HT-29 (cell line): ENCODE data around the gene RHBDD3. TPM values are rescaled to one million over a fixed set of nuclear protein-coding genes. Genes with fewer than 3 reads are reported as not detected.

Experiments
- DNase-seq: peaks from one replicate; pipeline ENCODE4 v3.0.0-alpha.2; 2015; ENCODE audit warnings: low spot score
- total RNA-seq: library from RNA; depleted of rRNA; stranded (reverse); fragments of >200 nt; shearing (Covaris generic); gene quantifications from 2 replicates; pipeline ENCODE4 v1.2.3, GENCODE V29; 2014; rRNA removed

The RHBDD3 gene
- 60.8 and 72.4 TPM in 2 replicates for total RNA-seq

DNA sequence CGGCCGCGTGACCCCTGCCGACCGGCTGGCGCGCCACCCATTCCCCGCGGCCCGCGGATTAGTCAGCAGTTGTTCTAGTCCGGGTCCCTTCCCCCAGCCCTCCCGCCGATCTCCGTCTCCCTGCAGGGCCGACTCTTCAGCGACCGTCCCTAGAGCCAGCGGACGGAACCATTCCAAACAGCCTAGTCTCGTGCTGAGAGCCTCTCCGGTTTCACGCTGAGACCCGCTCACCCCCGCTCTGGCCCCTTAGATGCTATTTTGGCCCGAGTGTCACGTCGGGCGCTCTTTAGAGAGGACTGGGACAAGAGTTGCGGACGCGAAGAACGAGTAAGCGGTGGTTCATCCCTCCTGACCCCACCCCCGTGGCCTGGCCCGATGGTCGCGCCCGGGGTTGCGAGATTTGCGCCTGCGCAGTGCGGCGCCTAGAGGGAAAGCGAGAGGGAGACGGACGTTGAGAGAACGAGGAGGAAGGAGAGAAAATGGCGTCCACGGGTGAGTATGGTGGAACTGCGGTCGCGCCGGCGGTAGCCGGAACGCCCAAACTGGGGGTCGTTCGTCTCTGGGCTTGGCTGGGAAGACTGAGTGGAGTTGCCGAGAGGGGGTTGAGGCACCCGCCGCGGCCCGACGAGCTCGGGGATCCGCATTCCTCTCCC, at the start of gene RHBDD3, which contains the start of gene EWSR1:
RHBDD3 (minus strand) TSS at position 124 of the 653 bp plus-strand sequence. CDS start 2,355 bp downstream, outside the sequence.
EWSR1 (plus strand) TSS at position 411 of the 653 bp plus-strand sequence; CDS start at position 480, 69 bp downstream.
- peak; percentile 99 for DNase-seq

DNA sequence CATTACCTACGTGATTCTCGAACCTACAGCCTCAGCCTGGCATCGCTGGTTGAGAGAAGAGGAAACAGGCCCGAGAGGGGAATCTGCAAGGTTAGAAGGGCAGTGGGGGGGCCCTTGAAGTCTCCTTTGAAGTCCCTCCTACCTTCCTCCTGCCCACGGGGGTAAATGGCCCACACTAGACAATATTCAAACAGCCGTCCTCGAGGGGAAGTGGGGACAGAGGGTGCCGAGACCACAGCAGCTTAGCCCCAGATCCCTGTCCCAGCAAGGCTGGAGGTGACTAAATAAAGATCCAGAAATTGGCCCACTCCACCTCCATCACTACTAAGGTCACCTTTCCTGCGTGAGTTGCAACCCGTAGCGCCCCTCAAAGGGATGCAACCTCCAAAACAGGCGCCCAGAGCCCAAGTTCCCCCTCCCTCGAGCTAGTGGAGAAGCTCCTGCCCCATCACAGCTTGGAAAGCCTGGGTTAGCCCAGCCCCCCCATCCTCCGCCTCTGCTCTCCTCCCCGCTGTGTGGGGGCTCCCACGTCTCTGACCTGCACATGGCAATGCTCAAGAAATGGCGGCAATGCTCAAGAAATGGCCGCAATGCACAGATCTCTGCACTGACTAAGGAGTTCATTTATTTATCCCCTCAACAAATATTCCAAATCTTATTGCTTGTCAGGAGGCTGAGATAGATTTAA, 48.5 kb upstream of the RHBDD3 start:
- DNase-seq = no peak

DNA sequence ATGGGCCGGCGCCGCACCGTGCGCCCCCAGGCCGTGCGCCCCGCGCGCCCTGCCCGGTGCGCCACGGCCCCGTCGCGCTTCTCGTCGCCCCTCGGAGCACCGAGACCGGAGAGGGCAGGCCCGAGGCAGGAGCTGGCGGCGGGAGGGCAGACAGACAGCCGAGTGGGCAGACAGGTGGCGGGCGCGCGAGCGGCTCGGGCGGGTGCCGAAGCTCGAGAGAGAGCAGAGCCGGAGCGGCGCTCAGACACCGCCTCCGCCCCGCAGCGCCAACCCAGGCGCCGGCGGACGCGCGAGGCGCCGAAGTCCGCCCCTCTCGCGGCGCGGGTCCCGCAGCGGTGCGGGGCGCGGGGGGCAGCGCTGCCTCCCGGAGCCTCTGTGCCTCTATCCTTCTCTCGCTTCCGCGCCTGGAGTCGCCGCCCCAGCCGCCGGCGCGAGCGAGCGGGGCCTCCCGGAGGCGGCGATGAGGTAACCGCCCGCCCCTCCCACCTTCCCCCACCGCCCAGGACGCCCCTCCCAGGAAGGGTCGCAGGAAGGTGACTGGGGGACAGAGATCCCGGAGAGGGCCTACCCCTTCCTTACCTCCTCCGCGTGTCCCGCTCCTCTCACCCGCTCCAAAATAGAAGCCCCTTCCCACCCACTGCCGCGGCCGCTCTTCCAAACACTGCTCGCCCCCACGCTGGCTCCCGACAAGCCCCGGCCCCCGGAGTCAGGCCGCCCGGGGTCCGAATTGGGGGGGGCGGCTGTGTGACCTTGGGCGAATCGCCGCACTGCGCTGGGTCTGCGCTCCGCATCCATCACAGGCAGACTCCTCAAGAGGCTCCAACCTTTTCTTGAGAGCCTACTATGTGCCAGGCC, 47.7 kb upstream of the RHBDD3 start, which contains the start of gene RASL10A:
RASL10A (minus strand) TSS at position 412 of the 855 bp plus-strand sequence. CDS start 451 bp downstream, outside the sequence.
- no peak for DNase-seq

DNA sequence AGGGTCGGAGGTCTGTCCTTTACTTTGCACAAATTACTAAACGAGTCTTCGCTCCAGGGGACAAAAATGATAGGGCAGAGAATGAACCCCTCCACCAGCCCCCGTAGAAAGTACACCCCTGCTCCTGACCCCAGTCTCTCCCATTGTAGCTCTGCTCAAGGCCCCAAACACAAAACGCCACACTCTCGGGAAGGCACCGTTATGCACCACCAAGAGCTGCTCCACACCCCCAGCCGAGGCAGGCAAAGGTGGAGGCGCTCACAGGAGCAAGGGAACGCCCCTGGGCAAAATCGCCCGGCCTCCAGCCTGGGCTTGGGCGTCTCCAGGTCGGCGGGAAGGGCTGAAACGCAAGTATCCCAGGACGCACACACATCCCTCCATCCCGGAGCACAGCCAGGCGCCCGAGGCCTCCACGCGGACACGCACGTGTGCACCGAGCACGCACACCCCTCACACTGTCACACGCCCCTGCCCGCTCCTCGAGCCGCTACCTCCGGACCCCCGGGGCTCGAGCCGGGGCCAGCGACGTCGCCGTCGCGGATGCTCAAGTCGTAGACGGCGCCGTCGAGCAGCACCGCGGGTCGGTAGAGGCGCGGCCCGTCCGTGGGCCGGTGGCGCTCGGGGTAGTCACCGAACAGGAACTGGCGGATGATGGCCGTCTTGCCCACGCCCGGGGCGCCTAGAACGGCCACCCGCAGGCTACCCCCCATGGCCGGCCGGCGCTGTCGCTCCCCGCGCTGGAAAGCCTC, 46.9 kb upstream of the RHBDD3 start:
- peak; percentile 25 for DNase-seq

DNA sequence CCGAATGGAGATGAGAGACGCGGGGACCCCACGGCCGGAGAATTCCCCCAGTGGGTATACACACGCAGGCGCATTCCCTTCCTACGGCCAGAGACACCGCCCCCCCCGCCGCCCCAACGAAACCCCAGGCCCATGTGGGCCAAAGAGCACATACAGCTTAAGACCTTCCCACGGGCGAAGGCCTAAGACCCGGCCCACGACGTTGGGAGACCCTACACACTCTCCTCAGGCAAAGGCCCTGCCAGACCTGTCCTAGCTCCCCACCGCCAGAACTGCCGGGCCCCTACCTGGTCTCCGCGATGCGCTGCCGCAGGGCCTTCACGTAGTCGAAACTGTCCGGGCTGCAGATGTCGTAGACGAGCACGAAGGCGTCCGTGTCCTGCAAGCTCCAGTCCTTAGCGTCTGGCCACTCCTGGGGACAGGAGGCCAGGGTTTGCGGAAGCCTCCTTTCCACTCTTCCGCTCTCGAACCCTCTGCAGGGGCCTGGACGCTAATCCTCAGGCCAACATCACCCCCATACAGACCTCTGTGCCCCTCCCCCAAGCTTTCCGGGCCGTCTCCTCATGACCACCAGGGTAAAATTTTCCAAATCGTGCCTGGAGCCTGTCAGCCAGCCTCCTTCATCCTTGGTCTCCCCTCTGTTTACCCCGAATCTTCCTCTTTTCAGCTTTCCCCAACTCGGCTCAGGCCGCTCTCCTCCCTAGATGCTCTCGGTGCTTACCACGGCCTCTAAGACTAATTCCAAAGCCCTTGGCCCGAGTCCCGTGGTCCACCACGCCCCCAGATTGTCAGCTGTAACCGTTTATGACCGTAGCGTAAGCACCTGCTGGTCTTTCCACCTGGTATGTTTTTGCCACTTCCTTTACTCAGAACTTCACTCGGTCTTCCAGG, 46.0 kb upstream of the RHBDD3 start:
- DNase-seq = peak; percentile 47

DNA sequence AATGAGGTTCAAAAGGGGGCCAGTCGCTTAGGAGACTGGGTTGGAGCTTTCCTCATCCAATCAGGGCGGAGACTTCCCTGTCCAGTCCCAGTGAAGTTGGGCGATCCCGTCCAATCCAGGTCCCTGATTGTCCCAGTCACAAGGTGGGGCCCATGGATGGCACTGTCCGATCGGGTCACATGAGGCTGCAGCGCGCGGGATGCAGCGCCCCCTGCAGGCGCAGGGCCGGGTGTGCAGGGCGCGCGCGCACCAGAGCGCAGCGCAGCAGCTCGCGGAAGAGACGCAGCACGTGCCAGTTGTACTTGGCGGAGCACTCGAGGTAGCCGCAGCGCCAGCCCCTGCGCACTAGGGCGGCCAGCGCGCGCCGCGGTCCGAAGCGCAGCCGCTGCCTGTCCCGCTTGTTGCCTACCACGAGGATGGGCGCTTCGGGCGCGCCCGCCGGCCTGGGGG, 45.4 kb upstream of the RHBDD3 start:
- DNase-seq = no peak

DNA sequence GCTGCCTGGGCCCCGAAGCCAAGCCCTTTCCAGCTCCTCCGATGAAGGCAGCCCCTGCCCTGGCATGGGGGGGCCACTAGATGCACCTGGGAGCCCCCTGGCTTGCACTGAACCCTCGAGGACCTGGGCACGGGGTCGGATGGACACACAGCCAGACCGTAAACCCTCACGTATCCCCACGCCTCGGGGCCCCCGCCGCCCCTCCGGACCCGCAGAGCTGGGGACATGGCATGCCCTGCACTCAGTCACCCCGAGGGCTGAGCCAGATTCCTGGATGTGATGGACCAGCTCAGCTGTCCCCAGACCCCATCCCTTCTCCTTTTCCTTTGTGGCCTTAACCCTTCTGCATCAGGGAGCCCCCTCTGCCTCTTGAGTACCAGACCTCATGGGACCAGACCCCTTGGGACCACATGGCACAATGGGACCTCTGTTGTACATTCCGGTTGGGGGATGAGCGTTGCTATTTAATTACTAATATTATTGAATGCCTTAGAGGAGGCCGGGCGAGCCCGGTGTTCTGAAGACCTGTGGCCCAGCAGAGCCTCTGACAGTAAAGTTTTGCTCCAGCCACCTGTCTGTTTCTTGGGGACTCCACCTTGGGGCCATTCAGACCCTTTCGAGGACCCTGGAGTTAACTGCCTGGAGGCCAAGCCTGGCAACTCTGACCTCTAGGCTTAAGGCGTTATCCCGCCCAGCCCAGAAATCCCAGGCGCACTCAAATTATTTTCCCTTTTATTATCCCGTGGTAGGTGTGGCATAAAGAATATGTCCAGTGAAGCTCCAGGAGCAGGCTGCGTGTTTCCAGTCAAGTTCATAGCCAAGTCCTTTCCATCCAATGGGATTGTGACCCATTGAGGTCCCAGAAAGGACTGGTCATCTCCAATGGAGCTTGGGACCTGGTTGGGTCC, 44.7 kb upstream of the RHBDD3 start:
- DNase-seq = no peak

DNA sequence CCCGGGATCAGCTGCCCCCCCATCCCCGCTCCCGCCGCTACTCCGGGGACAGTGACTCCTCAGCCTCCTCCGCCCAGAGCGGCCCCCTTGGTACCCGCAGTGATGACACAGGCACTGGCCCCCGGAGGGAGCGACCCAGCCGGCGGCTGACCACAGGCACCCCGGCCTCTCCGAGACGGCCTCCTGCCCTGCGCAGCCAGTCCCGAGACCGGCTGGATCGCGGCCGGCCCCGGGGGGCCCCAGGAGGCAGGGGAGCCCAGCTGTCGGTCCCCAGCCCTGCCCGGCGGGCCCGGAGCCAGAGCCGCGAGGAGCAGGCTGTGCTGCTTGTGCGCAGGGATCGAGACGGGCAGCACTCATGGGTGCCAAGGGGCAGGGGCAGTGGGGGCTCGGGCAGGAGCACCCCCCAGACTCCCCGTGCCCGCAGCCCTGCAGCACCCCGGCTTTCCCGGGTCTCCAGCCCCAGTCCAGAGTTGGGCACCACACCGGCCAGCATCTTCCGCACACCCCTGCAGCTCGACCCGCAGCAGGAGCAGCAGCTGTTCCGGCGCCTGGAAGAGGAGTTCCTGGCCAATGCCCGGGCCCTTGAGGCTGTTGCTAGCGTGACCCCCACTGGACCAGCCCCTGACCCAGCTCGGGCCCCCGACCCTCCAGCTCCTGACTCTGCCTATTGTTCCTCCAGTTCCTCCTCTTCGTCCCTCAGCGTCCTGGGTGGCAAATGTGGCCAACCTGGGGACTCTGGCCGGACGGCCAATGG, 43.9 kb upstream of the RHBDD3 start:
- no peak for DNase-seq

DNA sequence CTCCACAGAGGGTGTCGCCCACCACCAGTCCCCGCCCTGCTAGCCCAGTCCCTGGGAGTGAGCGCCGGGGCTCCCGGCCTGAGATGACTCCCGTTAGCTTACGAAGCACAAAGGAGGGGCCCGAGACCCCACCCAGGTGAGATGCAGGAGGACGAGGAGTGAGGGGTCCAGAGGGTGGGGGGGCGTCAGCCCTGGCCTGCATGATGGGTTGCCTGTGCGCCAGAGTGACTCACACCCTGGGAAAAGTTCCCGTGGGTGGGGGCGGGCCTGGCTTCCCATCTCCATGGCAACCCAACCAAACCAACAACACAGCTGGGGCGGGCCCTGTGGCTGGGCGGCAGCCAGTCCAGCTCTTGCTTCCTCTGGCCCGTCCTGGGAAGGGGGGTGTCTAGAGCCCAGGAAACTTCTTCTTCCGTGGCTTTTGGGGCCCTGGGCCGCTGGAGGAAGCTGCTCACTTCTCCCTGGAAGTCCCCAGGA, 43.1 kb upstream of the RHBDD3 start:
- DNase-seq = peak; percentile 99

DNA sequence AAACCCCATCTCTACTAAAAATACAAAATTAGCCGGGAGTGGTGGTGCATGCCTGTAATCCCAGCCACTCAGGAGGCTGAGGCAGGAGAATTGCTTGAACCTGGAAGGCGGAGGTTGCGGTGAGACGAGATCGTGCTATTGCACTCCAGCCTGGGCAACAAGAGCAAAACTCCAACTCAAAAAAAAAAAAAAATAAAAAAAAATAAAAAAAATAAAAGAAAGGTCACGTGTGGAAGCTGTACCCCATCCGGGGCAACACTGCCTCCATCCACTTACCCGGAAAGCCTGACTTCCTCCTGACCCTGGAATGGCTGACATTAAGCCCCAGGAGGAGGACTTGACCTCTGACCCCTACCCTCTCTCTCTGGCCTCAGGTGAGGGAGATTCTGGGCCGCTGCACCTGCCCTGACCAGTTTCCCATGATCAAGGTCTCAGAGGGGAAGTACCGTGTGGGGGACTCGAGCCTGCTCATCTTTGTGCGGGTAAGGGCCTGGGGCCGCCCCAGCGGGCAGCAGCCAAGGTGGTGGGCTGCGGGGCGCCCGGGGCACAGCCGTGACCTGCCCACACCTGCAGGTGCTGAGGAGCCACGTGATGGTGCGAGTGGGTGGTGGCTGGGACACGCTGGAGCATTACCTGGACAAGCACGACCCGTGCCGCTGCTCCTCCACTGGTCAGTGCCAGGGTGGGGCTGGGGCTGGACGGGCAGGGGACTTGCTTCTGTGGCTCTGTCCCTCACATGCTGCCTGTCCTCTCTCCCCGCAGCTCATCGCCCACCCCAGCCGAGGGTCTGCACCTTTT, 42.5 kb upstream of the RHBDD3 start:
- DNase-seq = peak; percentile 60

DNA sequence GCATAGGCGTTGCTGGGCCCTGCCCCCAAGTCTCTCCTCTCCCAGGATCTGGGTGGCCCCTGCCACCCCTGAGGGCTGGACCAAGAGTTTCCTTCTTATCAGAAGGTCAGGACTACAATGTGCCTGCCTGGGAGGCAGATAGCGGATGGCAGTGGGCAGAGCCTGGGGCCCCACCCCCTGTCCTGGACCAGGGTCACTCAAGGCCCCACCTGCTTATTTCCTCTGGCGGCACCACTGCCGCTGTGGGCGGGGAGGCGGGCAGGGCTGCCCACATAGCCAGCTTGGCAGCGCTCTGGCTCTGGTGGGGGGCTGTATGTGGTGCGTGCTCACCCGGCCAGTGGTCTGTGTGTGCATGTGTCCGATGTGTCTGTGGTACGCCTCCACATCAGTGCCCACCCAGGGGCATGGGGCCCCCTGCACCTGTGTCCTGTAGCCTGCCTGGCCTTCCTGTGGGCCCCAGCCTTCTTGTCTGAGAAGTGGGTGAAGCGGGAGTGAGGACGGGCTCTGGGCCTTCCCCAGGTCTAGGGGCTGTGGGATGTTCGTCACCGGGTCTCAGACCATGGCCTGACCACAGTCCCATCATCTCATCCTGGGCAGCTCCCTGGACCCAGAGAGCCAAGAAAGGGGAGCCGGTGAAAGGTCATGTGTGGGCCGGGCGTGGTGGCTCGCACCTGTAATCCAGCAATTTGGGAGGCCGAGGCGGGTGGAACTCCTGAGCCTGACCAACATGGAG, 41.7 kb upstream of the RHBDD3 start:
- peak; percentile 67 for DNase-seq

DNA sequence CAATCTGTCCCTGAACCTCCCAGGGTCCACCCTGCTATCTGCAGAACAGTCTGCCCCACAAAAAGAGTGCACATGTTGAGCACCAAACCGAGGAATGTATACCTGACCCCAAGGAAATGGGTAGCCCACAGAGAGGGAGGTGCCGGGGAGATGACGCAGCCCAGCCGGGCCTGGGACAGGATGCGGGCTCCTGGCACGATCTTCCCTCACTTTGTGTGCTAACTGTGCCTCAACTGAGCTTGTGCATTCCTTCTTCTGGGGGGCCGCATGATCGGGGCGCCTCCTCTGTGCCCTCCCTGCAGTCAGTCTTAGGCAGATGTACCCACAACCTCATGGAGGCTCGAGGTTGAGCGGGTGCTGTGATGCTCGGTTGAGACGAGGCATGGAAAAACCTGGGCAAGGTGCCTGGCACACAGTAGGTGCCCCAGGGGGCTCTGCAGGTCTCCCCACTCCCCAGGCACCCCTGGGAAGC, 41.0 kb upstream of the RHBDD3 start:
- no peak for DNase-seq

DNA sequence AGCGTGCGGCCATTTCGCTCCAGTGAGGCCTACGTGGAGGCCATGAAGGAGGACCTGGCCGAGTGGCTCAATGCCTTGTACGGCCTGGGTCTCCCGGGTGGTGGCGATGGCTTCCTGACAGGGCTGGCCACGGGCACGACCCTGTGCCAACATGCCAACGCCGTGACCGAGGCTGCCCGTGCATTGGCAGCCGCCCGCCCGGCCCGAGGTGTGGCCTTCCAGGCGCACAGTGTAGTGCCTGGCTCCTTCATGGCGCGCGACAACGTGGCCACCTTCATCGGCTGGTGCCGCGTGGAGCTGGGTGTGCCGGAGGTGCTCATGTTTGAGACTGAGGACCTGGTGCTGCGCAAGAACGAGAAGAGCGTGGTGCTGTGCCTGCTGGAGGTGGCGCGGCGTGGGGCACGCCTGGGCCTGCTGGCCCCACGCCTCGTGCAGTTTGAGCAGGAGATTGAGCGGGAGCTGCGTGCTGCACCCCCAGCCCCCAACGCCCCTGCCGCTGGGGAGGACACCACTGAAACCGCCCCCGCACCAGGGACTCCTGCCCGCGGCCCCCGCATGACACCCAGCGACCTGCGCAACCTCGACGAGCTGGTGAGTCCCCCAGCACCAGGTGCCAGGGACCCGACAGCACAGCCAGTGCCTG, 40.5 kb upstream of the RHBDD3 start:
- DNase-seq = no peak

DNA sequence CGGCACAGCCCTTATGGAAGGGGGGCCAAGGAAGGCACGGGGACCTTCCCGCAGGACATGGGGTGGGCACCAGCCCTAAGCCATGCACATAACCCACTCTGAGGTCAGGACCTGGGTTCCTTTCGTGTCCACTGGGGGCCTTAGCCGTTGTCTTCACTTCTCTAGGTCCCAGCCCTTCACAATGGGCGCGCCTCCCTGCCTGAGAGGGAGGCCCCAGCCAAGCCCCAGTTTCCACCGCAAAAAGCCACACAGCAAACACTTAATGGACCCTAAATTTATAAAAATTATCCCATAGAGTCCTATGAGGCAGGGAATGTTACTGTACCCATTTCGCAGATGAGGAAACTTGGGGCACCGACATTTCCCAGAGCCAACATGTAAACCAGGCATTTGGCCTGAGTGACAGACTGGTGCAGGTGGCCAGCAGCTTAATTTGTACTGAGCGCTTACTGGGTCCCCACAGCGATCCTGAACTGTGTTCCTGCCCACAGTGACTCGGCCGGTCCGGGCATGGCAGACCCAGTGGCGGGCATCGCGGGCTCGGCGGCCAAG, 39.9 kb upstream of the RHBDD3 start:
- DNase-seq = no peak

DNA sequence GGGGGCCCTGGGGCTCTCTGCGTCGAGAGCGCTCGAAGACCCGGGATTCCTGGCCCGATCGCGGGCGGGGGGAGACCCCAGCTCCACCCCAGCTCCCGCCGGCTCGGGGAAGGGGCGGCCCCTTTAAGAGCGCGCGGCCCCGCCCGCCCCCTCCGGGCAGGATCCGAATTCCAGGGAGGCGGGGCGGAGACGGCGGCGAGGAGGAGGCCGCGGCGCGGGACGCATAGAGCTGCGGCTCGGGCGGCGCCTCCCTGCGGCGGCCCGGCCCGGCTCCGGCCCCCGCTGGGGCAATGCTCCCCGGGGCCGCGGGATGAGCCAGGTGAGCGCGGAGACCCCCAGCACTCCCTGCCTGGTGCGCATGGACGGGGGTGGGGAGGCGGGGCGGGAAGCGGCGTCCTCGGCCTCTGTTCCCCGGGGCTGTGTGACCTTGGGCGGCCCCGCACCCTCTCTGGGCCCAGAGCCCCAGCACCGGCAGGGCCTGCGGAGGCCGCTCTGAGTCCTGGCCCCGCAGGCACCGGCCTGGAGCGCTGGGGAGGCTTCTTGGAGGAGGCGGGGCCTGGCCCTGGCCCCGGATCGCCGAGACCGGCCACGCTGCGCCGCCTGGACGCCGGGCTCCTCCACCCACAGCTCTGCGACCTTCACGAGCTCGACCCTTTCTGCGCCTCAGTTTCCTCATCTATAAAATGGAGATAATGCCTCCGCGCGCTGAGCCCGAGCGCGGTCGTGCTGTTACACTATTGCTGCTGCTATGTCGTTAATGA, 39.2 kb upstream of the RHBDD3 start:
- peak; percentile 84 for DNase-seq
